Skeletal muscle satellite cell (primary cell): Measurements from ENCODE around the gene DLL1.

ENCODE experiments used
- H3K27me3 ChIP-seq: 2 replicates; pipeline ENCODE4 v1.7.0; 2013; ENCODE audit warnings: low read length; ENCODE audit not compliant: control insufficient read depth, insufficient read depth
- H3K36me3 ChIP-seq: 2 replicates; pipeline ENCODE4 v1.7.0; 2013; ENCODE audit warnings: mild to moderate bottlenecking, control low read depth, low read length; ENCODE audit not compliant: insufficient read depth
- H3K4me1 ChIP-seq: 2 replicates; pipeline ENCODE4 v1.7.0; 2013; ENCODE audit warnings: low read length; ENCODE audit not compliant: control insufficient read depth, insufficient read depth
- H3K4me2 ChIP-seq: 2 replicates; pipeline ENCODE4 v1.7.0; 2013; ENCODE audit warnings: mild to moderate bottlenecking, low read length
- H3K4me3 ChIP-seq: 2 replicates; pipeline ENCODE4 v1.7.0; 2013; ENCODE audit warnings: low read length
- H3K9ac ChIP-seq: 2 replicates; pipeline ENCODE4 v1.7.0; 2013; ENCODE audit warnings: mild to moderate bottlenecking, low read depth, low read length, moderate library complexity
- H3K9me3 ChIP-seq: replicated peaks from 2 replicates; pipeline ENCODE4 v1.7.0; 2013; ENCODE audit warnings: mild to moderate bottlenecking, control low read depth, low read length

The DLL1 gene

GRCh38 chr6:170279426-170279825 is 11.5 kb downstream of the DLL1 start:
- H3K36me3 ChIP-seq, result no peaks in the 10 kb centered on the region
- peaks cover 19% of the 10 kb centered on the region for H3K4me1 ChIP-seq
- H3K9me3 ChIP-seq, result no peaks in the 10 kb centered on the region
- H3K4me3 ChIP-seq, result no peak overlapping the region
- no peak overlapping the region for H3K4me2 ChIP-seq
- H3K9ac ChIP-seq, result no peak overlapping the region
- peaks cover 12% of the 10 kb centered on the region for H3K27me3 ChIP-seq

DNA sequence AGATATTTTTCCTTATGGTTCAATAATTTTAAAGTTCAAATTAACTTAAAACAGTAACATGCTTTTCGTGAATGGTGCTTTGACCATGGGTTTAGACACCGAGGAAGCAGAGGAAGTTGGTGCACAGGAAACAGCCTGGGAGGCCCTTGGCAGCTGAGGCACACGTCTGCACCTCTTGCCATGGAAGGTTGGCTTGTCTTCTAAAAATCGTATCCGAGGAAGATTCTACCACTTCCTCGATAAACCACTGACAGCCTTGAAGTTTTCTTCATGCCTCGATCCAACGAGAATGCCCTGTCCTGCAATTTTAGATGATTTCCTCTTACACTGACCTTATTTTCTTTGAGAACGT is 12.2 kb downstream of the DLL1 start:
- H3K36me3 ChIP-seq, result no peaks in the 10 kb centered on the region
- H3K9ac ChIP-seq, result no peak overlapping the region
- no peaks in the 10 kb centered on the region for H3K9me3 ChIP-seq
- H3K4me2 ChIP-seq, result no peak overlapping the region
- no peak overlapping the region for H3K4me3 ChIP-seq
- H3K27me3 ChIP-seq, result peaks cover 20% of the 10 kb centered on the region
- H3K4me1 ChIP-seq, result peaks cover 19% of the 10 kb centered on the region

DNA sequence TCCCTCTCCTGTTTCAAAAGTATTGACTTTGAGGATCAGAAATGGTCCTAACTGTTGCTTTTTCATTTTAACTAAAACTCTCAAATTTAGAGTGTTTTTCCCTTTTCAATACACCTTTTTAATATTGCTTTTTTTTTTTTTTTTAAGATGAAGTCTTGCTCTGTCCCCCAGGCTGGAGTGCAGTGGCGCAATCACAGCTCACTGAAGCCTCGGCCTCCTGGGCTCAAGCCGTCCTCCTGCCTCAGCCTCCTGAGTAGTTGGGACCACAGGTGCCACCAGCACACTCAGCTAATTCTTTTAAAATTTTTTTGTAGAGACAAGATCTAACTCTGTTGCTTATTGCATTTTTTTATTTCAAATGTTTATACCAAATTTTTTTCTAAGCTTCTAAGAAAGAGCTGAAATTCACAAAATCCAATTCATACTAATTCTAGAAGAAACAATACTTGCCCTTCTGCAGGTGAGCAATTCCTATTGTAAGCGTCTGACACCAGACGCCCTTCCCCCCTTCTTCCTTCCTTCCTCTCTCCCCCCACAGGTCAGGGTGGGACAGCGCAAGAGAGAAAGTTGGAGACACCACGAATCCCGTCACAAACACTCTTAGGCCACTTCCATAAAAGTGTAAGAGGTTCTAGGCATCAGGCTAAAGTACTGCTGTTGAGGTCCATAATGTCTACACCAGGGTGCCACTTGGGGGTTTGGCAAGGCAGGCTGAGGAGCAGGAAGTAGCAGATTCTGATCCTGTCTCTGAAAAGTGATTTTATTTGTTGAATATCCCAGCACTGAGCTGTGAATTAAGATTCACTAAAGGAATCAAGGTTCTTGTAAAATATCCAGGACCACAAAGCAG is 12.8 kb downstream of the DLL1 start:
- no peak overlapping the region for H3K4me3 ChIP-seq
- H3K4me1 ChIP-seq, result peaks cover 19% of the 10 kb centered on the region
- no peaks in the 10 kb centered on the region for H3K36me3 ChIP-seq
- peaks cover 22% of the 10 kb centered on the region for H3K27me3 ChIP-seq
- H3K9me3 ChIP-seq, result no peaks in the 10 kb centered on the region
- H3K9ac ChIP-seq, result no peak overlapping the region
- H3K4me2 ChIP-seq, result no peak overlapping the region

GRCh38 chr6:170276369-170277057 is 14.4 kb downstream of the DLL1 start:
- Histone ChIP-seq H3K9ac (no peak overlapping the region), H3K9me3 (no peaks in the 10 kb centered on the region), H3K27me3 (peaks cover 24% of the 10 kb centered on the region), H3K4me1 (peaks cover 19% of the 10 kb centered on the region), H3K36me3 (no peaks in the 10 kb centered on the region), H3K4me2 (peak overlapping the region; percentile 42), H3K4me3 (no peak overlapping the region)

- Histone ChIP-seq H3K4me3 (no peak overlapping the region), H3K4me1 (peaks cover 16% of the 10 kb centered on the region), H3K9me3 (no peaks in the 10 kb centered on the region), H3K27me3 (peaks cover 24% of the 10 kb centered on the region), H3K36me3 (no peaks in the 10 kb centered on the region), H3K9ac (no peak overlapping the region), H3K4me2 (no peak overlapping the region)
Measured at GRCh38 chr6:170274713-170275560, 15.9 kb downstream of the DLL1 start.

DNA sequence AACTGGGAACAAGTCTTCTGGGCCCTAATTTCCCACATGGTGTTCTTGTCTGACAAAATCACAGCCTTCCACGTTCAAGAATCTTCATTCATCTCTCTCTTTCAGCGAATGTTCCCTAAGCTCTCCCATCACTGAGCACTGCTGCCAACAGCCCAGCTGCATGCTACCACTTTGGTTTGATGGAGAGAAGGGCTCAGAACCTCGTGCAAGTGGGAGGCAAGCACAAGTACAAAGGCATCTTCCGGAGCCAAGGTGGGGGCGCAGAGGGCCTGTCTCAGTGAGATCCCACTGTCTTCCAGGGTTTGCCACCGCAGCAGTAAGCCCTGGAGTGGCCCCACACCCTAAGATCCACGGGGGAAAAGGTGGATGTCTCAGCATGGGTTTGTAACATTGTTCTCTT is 17.2 kb downstream of the DLL1 start:
- H3K9me3 ChIP-seq, result no peaks in the 10 kb centered on the region
- H3K27me3 ChIP-seq, result peaks cover 24% of the 10 kb centered on the region
- no peak overlapping the region for H3K4me2 ChIP-seq
- peaks cover 20% of the 10 kb centered on the region for H3K4me1 ChIP-seq
- H3K9ac ChIP-seq, result no peak overlapping the region
- H3K4me3 ChIP-seq, result no peak overlapping the region
- no peaks in the 10 kb centered on the region for H3K36me3 ChIP-seq

- Histone ChIP-seq H3K36me3 (no peaks in the 10 kb centered on the region), H3K4me1 (peaks cover 20% of the 10 kb centered on the region), H3K4me3 (no peak overlapping the region), H3K9me3 (no peaks in the 10 kb centered on the region), H3K27me3 (peaks cover 24% of the 10 kb centered on the region), H3K9ac (no peak overlapping the region), H3K4me2 (no peak overlapping the region)
Measured at GRCh38 chr6:170273191-170273590, 17.7 kb downstream of the DLL1 start.

DNA sequence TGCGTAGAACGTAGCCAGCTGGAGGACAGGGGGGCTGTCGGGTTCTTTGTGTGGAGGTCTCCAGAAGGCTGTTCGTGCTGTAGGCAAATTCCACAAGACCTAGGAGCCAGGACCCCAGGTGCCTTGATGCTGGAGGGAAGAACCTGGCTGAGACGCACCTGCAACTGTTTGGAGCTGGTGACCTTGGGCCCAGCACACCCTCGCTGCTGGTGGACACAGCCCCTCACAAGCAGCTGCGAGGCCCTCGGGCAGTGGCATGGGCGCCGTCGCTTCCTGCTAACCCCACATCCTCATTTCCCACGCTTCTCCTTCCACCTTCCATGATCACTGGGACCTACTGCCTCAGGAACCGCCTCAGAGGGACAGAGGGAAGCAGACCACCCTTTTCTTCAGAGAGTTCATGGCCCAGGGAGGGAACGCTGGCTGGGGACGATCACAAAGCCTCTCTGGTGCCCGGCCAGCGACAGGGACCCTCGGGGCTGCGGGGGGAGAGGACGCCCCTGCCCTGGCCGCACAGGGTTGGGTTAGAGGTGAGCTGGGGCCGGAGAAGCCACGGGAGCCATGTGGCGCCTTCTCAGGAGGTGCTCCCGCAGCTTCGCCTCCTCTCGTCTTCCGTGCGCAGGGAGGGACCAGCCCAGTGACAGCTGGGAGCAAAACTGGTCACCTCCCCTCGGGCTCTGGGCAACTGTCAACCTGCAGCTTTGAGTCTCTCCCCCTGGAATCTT is 18.4 kb downstream of the DLL1 start:
- Histone ChIP-seq H3K4me3 (no peak overlapping the region), H3K4me1 (peaks cover 20% of the 10 kb centered on the region), H3K9ac (no peak overlapping the region), H3K36me3 (no peaks in the 10 kb centered on the region), H3K27me3 (peaks cover 24% of the 10 kb centered on the region), H3K4me2 (no peak overlapping the region), H3K9me3 (no peaks in the 10 kb centered on the region)

DNA sequence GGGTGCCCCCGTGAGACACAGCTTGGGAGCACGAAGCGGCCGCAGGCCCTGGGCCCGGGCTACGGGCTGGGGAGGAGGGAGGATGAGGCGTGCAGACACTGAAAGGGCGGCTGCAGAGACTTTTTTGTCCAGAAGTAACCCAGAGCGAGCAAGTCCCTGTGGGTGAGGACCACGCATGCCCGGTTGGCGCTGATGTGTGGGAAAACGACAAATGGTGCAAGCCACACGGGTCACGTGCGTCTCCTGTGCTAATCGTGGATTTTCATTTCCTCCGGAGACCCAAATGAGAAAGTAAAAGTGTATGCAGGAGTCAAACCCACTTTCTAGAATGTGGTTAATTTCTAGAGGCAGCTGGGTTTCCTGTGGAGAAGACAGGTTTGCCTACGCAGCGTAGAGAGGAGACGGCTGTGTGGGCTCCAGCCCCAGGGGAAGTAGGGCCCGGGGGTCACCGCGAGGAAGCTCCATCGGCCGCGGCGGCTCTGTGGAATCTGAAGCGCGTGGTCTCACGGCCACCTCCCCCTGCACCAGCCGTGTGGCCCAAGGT is 19.0 kb downstream of the DLL1 start:
- Histone ChIP-seq H3K4me2 (no peak overlapping the region), H3K4me3 (no peak overlapping the region), H3K4me1 (peaks cover 18% of the 10 kb centered on the region), H3K9me3 (no peaks in the 10 kb centered on the region), H3K36me3 (no peaks in the 10 kb centered on the region), H3K27me3 (peaks cover 24% of the 10 kb centered on the region), H3K9ac (no peak overlapping the region)

- Histone ChIP-seq H3K4me1 (peaks cover 16% of the 10 kb centered on the region), H3K4me3 (no peak overlapping the region), H3K27me3 (peaks cover 24% of the 10 kb centered on the region), H3K9ac (no peak overlapping the region), H3K36me3 (no peaks in the 10 kb centered on the region), H3K9me3 (no peaks in the 10 kb centered on the region), H3K4me2 (no peak overlapping the region)
Measured at GRCh38 chr6:170270984-170271593, 19.8 kb downstream of the DLL1 start.
